Activated CD4-positive, alpha-beta T cell treated with anti-CD3 and anti-CD28 coated beads, Interleukin-10, Interleukin-2, amounts not matched to agents 100 ng/mL and 50 ng/mL, durations not matched to agents 16 hours and 8 hours (primary cell): ENCODE data around the gene DPF3.

ENCODE experiments used
- DNase-seq: peaks from one replicate; pipeline ENCODE4 v3.0.0-alpha.2; 2020

DPF3 gene

DNA sequence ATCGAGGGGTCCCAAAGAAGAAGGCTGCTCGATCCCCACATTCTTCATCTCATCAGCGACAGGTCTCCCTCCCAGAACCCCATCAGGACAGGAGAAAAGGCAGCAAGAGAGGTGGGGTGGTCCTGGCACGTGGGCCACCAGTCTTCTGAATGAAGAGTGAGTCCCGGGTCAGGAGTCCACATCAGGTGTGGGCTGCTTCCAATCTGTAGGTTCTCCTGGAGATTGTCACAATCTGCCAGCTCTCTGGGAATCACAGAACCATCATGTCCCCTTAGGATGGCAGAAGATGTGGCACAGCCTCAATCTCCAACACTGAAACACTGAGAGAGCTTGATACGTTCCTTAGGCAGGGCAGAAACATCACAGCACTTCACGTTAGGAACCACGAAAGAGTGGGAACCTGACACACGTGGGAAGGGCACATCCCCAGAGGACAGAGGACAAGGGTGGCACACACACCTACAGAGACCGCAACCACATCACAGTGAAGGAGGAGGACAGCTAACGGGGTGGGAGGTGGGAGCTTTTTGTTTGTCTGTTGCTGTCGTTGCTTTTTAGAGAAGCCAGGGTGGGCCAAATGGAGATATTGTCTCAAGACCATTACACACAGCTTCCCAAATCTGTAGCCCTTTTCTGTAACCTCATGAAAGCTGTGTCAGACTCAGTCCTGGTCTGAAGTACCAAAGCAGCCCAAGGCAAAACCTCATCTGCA, 284.5 kb downstream of the DPF3 start:
- no peak for DNase-seq

DNA sequence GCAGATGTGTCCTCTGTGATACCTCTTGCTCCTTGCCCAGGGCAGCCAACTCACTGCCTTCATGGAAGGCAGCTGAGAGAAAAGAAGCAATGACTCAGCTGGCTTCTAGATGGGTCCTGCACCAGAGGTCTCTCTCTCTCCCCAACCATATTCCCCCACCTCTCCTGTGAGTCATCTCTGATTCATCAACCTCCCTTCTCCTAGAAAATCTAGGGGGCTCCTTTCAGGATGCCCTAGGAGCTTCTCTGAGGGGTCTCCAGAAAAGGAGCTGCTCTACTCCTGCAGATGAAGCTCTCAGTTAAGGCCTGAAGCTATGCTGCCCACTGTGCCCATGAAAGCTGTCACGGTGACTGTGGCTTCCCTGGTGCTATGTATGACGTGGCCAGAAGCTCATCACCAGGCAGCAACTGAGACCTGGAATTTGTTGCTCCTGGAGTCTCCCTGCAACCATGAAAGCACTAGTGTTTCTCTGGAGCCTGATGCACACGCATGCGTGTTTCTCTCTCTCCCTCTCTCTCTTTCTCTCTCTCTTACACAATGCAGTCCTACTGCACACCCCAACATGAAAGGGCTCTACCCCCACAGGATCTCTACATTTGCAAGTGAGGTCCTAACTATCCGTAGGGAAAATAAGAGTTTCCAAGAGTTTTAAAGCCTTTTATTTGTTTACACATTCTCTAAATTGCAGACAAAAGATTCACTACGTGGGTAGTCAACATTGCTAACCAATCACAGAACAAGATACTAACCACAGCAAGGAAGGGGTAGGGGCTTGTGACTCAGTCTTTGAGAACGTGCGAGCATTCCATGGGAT, 285.3 kb downstream of the DPF3 start:
- peak; percentile 7 for DNase-seq

DNA sequence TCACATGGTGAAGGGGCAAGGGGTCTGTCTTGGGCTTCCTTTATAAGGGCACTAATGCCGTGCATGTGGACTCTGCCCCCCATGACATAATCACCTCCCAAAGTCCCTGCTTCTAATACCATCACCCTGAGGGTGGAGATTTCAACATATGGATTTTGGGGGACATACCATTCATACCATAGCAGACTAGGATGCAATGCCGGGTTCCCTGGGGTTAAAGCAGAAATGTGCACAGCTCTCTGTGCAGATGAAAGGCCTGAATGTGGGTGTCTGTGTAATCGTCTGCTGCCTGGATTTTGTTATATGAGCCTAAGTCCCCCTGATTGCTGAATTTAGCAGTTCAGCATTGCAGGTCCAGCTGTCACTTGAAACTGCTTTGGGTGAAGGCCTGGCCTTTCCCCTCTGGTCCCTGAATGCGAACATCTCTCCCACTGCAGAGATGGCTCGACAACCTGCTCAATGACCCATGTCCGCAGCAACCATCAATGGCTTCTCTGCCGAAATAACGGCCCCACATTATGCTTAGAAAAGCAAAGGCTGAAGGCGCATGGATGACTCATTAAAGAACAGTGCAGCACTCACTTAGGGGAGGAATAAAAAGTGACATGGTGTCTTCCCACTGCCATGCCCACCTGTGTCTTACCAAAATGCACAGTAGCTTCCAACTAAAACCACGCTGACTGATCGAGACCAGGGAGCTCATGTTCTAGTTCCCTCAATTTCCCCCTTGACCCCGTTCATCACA, 286.3 kb downstream of the DPF3 start:
- no peak for DNase-seq

DNA sequence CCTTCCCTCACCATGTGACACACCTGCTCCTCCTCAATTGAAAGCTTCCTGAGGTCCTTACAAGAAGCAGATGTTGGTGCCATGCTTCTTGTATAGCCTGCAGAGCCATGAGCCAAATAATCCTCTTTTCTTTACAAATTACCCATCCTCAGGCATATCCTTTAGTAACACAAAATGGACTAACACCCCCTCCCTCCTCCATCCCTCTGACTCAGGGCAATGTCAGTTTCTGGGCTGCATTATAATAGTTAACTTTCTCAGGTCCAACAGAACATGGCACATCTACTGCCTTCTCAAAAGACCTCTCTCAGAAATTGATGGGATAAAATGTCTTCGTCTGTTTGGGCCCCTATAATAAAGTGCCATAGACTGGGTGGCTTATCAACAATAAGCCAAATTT, 287.0 kb downstream of the DPF3 start:
- DNase-seq, result no peak

DNA sequence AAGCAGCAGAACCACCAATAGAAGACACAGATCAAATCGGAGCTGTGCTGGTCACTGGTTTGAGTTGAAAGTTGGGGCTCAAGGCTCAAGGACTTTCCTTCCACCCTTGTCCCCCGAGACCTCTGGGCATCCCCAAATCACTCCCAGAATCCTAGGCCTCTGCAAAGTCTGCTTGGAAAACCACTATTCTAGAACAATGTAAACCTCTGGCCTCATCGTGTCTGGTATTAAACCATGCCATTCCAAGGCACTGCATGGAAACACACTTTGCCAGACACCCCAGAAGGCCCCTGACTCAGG, 288.0 kb downstream of the DPF3 start:
- DNase-seq, result no peak

DNA sequence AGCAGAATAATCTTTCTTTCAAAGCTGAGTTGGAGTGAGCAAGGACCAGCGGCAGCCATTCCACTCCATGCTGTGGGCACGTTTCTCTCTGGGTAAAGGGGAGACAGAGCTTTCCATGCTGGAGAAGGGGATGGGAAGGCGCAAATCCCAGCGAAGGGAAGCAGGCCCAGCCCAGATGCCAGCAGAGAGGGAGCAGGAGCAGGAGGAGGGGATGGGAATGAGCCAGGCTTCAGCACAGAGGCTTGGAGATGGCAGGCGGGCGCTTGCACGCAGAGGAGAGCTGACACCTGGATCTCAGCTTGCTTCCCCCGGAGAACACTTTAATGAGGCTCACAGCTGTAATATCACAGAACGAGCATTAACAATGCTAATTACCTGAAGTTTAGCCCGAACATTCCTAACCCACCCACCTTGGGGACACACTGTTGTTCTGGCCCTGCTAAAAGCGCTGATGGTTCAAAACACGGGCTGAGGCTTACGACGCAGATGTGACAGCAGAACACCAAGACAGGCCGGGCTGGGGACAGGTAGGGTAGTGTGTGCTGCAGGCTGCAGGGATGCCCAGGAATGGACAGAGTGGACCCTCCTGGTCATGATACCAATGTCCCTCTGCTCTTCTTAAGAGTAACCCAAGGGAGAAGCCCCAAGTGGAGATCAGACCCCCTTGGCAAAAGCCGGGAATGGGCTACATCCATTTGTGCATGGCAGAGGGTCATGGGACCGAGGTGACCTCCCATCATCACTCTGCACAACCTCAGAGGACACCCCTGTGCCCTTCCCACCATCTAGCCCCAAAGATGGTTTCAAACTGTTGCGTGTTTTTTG, 288.6 kb downstream of the DPF3 start:
- no peak for DNase-seq

DNA sequence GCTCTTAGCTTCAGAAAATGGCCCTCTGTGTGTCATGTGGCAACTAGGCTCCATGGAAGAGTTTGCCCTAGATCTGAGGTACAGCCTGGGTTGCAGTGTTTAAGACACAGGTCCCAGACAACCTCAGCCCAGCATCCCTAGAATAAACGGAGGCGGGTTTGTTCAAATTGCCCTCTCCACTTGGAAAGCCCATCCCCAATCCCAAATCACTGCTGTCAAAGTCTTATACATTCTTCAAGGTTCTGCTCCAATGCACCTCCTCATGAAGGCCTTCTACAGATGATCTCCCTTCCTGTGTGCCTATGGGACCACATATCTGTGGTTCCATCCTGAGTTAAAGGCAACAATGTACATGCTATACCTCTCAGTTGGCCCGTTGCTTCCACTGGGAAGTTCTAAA, 289.8 kb downstream of the DPF3 start:
- DNase-seq, result no peak

DNA sequence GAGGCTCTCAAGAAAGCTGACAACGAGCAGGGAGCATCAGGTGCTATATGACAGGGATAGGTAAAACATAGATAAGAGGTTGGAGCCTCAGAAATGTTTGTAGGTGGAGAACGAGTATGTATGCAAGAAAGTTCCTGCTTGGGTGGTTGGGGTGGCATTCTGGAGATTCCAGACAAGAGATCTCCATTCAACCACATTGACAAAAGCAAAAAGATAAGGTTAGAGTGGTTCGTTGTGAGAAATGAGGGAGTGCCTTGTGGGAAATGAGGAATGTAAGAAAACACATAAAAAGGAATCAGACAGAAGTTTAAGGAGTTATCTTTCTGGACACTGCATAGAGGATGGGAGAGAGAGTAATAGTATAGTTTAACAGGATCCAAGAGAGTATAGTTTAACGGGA, 290.3 kb downstream of the DPF3 start:
- no peak for DNase-seq

DNA sequence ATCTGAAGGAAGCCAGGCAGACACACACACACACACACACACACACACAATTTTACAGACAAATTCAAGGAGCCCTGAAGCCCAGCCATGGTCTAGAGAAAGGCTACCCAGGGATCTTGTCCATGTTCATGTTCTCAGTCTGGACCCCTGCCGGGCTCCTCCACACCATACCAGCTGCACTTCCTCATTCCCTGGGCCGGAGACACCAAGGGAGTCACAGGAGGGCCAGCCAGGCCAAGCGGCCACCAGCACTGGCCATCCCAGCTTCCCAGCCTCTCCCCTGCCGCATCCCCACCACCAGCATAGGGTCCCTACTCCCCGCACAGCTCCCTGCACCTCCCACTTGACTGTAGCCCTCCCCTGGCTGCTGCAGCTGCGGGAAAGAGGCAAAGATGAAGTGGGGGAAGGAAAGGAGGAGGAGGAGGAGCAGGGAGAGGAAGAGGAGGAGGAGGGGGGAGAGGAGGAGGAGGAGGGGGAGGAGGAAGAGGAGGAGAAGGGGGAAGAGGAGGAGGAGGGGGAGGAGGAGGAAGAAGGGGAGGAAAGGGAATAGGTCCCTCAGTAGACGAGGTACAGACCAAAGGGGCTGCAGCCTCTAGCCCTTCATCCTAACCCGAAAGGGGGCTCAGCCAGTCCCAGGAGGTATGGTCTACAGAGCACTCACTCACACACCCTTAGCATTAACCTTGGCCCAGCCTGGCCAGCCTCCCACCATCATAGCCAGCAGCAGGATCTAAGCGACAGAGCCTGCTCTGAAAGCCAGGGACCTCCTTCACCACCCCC, 293.2 kb downstream of the DPF3 start:
- no peak for DNase-seq

DNA sequence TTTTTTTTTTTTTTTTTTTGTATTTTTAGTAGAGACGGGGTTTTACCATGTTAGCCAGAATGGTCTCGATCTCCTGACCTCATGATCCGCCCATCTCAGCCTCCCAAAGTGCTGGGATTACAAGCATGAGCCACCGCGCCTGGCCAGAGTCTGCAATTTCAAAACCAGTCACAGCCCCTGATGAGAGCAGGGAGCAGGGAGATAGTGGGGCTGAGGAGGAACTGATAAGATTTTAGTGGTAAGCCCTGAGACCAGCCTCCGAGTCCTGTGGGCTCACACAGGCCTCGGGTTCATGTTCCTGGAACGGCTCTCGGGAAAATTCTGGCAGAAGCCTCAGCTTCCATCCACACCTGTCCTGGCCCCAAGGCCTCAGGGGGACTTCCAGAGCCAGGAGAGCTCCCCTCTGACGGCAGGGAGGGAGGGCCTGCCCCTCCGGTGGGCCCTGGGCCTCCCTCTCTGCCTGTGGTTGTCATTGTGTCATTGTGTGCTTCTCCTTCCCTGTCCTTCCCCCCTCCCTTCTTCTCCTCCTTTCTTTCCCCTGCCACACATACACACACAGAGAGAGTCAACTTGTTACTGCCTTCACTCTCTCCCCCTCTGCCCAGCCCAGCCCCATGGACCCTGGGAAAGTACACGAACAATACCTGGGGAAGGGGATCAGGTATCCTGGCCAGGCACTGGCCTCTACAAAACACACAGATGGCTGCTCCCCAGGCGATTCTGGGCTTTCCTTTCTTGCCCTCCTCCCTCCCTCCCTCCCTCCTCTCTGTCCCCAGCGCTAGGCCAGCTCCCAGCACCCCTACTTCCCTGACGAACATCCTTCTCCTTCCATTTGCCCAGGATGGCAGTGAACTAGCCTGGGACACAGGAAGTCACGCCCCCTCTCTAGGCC, 294.1 kb downstream of the DPF3 start:
- DNase-seq, result no peak

DNA sequence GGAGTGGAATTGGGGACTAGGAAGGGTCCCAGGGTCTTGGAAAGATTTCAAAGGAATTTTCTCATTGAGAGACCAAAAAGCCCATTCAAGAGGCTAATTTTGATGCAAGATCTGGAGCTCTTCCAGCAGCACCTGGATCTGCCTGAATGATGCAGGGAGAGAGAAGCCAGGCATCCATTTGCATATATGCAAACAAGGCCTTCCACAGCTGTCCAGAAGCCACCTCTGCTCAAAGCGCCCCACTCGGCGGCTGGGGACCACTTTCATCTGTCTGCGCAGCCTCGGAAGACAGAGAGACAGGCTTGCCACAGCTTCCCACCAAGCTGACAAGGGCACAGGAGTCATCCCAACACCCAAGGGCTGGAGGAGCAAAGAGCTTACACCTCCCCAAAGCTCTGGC, 295.6 kb downstream of the DPF3 start:
- no peak for DNase-seq

DNA sequence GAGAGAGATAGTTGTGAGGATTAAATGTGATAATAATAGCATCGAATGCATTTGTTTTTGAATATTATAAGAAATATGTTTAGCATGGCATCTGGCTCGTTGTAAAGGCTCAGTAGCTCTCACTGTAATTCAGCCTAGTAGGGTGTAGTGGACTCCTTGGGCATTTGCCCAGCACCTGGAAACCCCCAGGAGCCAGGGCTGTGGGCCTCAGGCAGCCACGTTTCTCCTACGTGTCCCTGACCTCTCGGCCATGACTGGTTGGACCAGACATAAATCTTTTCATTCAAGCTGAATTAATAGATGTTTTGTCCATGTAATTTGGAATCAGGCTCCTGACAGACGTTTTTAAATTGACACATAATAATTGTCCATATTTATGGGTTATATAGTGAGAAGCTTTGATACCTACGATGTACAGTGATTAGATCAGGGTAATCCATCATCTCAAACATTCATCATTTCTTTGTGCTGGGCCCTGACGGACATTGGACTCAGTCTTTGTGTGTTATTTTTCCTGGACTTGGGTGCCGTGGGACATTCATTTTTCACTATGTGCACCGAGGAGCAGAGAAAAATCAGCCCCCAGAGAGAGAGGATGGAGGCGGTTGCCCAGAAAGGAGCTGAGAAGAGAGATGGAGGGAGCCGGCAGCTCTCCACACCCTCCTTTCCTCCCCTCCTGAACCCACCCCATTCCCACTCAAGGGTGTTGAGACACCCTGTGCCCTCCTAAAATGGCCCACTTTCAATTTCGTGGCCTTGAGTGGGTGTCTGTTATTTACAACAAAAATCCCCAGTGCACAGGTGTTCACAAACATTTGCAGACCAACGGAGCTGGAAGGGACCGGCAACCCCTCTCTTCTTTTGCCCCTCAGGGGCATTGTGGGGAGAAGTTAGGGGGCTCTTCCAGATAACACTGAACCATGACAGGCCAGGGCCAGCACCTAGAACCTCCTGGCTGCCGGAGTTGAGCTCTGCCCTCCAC, 296.4 kb downstream of the DPF3 start:
- no peak for DNase-seq

DNA sequence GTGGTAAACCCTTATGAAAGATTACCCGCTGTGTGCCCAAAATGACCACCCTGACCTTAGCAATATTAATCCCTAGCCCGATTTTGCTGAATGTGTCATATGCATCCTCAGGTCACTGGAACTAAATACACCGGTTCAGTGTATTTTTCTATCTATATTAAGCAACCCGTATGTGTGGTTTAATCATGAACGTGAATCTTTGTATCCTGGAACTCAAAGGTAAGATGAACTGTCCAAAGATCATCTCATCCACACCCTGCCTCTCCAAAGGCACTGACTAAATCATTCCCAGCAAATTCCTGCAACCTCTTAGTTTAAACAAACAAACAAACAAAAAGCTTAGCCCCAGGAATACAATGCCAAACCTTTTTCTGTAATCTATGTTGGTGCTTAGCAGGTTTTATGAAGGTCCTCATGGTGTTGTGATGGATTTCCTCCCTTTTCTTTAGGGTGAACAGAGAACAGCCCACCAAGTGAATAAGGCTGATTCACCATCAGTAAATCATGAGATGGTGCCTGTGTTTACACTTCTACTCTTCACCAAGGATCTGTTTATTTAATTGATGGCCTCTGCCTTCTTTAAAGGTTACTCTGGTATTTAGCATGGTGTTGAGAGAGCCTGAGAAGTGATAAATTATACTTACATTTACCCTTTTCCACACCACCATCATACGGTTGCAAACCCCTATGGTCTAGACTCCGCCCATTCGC, 298.6 kb downstream of the DPF3 start:
- DNase-seq, result no peak

DNA sequence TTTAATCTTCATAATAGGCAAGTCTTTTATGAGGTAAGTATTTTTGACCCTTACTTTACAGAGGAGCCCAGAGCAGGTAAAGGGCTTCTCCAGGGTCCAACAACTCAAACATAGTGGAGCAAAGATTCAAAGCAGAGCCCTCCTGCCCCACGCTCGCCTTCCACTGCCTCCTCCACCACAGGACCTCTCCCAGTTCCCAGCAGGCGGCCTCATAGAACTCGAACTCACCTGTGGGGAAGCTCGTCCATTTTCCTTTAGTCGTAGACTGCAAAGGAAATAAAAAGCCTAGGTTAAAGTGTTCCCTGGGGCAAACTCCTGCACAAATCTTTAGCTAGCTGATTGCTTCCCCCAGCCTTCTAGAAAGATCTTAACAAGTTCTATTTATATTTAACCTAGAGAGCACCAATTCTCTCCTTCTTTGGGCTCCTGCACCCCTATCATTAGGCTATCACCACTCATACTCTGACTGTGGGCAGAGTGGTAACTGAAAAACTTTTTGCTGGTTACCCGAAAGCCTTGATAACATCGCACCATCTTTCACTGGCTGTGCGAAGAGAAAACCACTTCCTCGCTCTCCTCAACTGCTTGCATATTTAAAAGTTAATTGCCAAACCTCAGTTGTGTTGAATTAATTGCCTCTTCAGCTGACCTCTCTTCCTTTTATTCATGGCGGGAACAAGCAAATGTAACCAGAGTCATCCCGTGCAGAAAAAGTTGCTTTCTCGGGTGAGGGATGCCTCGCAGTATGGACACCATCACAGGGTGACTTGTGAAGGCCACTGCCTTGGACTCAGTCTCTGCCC, 299.6 kb downstream of the DPF3 start:
- DNase-seq, result peak; percentile 88

DNA sequence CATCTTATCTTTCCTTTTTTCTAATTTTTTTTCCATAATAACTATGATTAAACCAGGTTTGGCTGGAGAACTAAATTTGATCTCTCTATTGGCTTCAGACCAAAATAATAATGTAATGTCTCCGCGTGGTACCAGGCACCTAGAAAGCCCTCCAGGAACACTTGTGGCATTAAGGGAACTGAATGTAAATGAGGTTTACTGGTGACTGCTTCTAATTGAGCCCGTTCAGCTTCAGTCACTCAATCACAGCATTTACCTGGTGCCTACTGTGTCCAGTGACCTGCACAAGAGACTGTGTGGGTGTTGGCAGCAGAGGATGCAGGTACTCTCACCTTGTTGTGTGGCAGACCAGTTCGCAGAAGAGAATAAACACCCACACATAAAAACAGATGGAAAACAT, 302.5 kb downstream of the DPF3 start:
- DNase-seq, result no peak

DNA sequence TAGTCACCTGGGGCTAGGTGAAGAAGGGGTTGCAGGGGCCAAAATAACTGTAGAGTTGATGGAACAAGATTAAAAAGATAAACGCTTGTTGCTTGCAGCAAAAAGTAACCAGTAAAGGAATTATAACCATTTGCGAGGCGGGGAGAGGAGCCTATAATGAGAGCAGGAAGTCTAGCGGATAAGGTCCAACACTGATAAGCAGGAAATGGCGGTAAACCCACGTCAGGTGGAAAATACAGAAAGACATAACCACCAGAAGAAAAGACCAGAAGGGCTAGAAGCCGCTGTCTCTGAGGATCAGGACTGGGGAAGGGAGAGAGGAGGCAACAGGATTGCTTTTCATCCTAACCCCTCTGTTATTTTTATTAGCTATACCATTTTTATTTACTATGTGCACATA, 303.3 kb downstream of the DPF3 start:
- DNase-seq, result peak; percentile 61

DNA sequence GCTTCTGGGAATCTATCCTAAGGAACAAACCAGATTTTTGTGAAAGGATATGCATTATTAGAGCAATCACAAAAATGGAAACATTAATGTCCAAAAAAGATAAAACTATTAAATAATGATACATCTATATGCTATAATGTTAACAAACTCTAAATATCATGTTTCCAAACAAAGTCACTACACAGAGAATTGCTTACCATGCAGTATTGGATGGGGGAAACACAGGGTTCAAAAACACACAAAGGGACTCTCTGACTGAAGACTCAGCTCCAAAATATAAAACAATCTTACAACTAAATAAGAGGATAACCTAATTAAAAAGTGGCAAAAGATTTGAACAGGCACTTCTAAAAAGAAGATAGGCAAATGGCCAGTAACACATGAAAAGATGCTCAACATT, 304.2 kb downstream of the DPF3 start:
- no peak for DNase-seq

DNA sequence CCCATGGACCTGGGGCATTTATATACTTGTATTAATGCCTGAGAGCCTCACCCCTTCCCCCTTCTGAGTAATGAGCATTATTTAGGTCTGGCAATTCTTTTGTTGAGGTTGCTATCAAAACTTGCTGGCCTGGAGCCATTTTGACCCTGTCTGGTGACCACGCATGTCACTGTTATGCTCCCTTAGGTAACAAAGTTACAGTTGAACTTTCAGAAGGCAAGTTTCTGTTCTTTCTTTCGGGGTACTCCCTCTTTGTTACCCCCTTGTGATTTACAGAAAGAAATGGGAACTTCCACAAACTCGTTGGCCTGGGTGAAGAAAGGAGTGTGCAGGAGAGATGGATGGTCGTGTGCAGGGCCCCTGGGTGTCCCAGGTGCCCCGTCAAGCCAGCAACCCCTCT, 305.4 kb downstream of the DPF3 start:
- no peak for DNase-seq
